Upper lobe of left lung (tissue), 4 donors: ENCODE measurements around the gene DEXI.

Experiments
- POLR2A ChIP-seq, 4 donors: fragments of 450-650 bp; IDR thresholded peaks; one replicate each; pipeline ENCODE4 v1.5.1; 2016 to 2017; ENCODE audit warnings: antibody characterized with exemption in 4 of 4, mild to moderate bottlenecking in 2 of 4
- TF ChIP-seq, protein P1 (sequence below), 6 experiments: fragments of 450-650 bp in 4 of 6; fragments of 200-600 bp in 2 of 6; sonication (generic) in 2 of 6; IDR thresholded peaks; one replicate each; pipeline ENCODE4 v1.5.1; 2016 to 2019; ENCODE audit warnings: antibody characterized with exemption in 6 of 6

DNA sequence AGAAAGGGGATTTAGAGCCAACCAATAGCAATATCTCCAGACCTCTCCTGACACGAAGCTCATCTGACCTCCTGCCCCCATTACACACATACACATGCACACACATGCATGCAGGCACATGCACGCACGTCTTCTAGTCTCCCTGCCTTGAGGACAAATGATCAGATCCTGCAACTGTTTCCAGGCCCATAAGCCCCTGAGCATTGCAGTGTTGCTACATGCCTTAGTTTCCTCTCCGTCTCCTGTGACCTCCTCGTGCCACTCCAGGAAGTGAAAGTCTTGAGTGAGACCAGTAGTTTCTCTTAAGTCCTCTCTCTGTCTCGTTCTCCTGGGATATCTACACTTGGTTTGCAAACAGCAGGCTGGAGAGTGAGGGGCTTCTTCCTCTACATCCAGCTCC, 57.0 kb downstream of the DEXI start:
- TF ChIP-seq, protein P1, sequence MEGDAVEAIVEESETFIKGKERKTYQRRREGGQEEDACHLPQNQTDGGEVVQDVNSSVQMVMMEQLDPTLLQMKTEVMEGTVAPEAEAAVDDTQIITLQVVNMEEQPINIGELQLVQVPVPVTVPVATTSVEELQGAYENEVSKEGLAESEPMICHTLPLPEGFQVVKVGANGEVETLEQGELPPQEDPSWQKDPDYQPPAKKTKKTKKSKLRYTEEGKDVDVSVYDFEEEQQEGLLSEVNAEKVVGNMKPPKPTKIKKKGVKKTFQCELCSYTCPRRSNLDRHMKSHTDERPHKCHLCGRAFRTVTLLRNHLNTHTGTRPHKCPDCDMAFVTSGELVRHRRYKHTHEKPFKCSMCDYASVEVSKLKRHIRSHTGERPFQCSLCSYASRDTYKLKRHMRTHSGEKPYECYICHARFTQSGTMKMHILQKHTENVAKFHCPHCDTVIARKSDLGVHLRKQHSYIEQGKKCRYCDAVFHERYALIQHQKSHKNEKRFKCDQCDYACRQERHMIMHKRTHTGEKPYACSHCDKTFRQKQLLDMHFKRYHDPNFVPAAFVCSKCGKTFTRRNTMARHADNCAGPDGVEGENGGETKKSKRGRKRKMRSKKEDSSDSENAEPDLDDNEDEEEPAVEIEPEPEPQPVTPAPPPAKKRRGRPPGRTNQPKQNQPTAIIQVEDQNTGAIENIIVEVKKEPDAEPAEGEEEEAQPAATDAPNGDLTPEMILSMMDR (IDR thresholded peaks at IDR 0.05), result no peak
- TF ChIP-seq POLR2A (IDR thresholded peaks at IDR 0.05), result peak in 1 of 4 donors; percentile 36
